Measurements from ENCODE around the gene GOSR1.

DNA sequence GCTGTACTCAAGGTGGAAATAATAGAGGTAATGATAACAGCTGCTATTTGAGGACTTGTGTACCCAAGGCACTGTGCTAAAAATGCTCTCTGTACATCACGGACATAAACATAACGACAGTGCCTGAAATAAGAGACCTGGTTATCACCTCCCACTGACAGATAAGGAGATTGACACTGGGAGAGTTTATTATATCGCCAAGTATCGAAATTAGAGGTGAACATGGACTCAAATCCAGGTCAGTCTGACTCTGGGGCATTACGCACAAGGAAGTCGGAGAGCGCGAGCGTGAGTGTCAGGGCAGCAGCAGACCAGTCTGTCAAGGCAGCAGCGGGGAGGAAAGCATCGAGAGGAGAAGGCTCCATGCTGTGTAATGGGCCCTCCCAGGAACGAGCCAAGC, 57.1 kb downstream of the GOSR1 start:
- TF ChIP-seq, protein P1, sequence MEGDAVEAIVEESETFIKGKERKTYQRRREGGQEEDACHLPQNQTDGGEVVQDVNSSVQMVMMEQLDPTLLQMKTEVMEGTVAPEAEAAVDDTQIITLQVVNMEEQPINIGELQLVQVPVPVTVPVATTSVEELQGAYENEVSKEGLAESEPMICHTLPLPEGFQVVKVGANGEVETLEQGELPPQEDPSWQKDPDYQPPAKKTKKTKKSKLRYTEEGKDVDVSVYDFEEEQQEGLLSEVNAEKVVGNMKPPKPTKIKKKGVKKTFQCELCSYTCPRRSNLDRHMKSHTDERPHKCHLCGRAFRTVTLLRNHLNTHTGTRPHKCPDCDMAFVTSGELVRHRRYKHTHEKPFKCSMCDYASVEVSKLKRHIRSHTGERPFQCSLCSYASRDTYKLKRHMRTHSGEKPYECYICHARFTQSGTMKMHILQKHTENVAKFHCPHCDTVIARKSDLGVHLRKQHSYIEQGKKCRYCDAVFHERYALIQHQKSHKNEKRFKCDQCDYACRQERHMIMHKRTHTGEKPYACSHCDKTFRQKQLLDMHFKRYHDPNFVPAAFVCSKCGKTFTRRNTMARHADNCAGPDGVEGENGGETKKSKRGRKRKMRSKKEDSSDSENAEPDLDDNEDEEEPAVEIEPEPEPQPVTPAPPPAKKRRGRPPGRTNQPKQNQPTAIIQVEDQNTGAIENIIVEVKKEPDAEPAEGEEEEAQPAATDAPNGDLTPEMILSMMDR (conservative IDR thresholded peaks at IDR 0.05 in 1 of 2, IDR thresholded peaks at IDR 0.05 in 1 of 2; ENCODE audit: low read depth in 1 of 2, low read length in 2 of 2), result no peak
- TF ChIP-seq EZH2 (IDR thresholded peaks at IDR 0.05; ENCODE audit: low read length, missing control alignments), result no peak

Measured in fibroblast of lung (primary cell).